HCT116 (cell line): ENCODE data around the gene ERC2. TPM values are rescaled to one million over a fixed set of nuclear protein-coding genes. Genes with fewer than 3 reads are reported as not detected.

Experiments used
- ATAC-seq: fragments of 200-7000 bp; cut with Tn5 transposase; 2 replicates; pipeline ENCODE4 v1.9.1; 2020; ENCODE audit warnings: mild to moderate bottlenecking, moderate library complexity
- BruUV-seq: library from RNA; stranded (reverse); fragments of 400-500 nt; replicated peaks from 2 replicates; lab custom pipeline; 2021; lab: Mats Ljungman, UMichigan
- CTCF ChIA-PET: fragments of 300-600 bp; sonication (Branson Sonifier 250); formaldehyde crosslinking; loops from one replicate; lab custom pipeline; 2021; ENCODE audit warnings: antibody characterized with exemption; lab: Charles Lee
- POLR2A ChIA-PET: fragments of 300-600, 350-600 bp; sonication (Branson Sonifier 250); formaldehyde crosslinking; loops from one replicate; lab custom pipeline; 2021; ENCODE audit warnings: antibody characterized with exemption; lab: Charles Lee
- RAD21 ChIA-PET, 2 experiments: fragments of 300-600 bp; sonication (Branson Sonifier 250); formaldehyde crosslinking; loops; one replicate each; lab custom pipeline; 2023; ENCODE audit warnings: low total read pairs in 2 of 2; ENCODE audit not compliant: uncharacterized antibody in 2 of 2, unreplicated experiment in 2 of 2, low non-redundant PET in 1 of 2; lab: Charles Lee
- DNase-seq: peaks from one replicate; pipeline ENCODE4 v3.0.0-alpha.2; 2010; ENCODE audit warnings: low read depth, low spot score
- H2AFZ ChIP-seq: fragments of 200-600 bp; shearing (Covaris generic), sonication (generic); 2 replicates; pipeline ENCODE4 v1.6.1; 2017; ENCODE audit warnings: low read depth, mixed run types, mixed read lengths, antibody characterized with exemption, low read length; ENCODE audit not compliant: poor library complexity, severe bottlenecking
- H3K27ac ChIP-seq: 2 replicates; pipeline ENCODE4 v1.5.1; 2012; ENCODE audit warnings: low read depth, low read length
- H3K27me3 ChIP-seq: fragments of 200-600 bp; sonication (generic); 2 replicates; pipeline ENCODE4 v1.6.1; 2016; ENCODE audit warnings: mixed run types, low read length, mixed read lengths; ENCODE audit not compliant: insufficient read depth
- H3K36me3 ChIP-seq, 2 experiments: fragments of 200-500 bp in 1 of 2; fragments of 200-600 bp in 1 of 2; sonication (Bioruptor generic) in 1 of 2; sonication (generic) in 1 of 2; 2 replicates each; pipeline versions ENCODE4 v1.5.1 to v1.6.1; 2014 to 2016; ENCODE audit warnings: low read length in 2 of 2, inconsistent platforms in 1 of 2, mixed read lengths in 1 of 2, mixed run types in 1 of 2; ENCODE audit not compliant: insufficient read depth in 2 of 2, control insufficient read depth in 1 of 2
- H3K4me1 ChIP-seq, 2 experiments: fragments of 200-600 bp in 1 of 2; sonication (generic) in 1 of 2; 2 replicates each; pipeline versions ENCODE4 v1.5.1 to v1.6.1; 2012 to 2017; ENCODE audit warnings: low read length in 2 of 2, inconsistent platforms in 1 of 2, mild to moderate bottlenecking in 1 of 2, mixed read lengths in 1 of 2, mixed run types in 1 of 2, moderate library complexity in 1 of 2; ENCODE audit not compliant: insufficient read depth in 2 of 2, control insufficient read depth in 1 of 2
- H3K4me2 ChIP-seq: fragments of 200-600 bp; sonication (generic); 2 replicates; pipeline ENCODE4 v1.6.1; 2017; ENCODE audit warnings: mixed run types, low read length, mixed read lengths
- H3K4me3 ChIP-seq, 2 experiments: fragments of 200-600 bp in 1 of 2; sonication (generic) in 1 of 2; replicated peaks in 1 of 2; 2 replicates each; pipeline ENCODE4 v1.5.1; 2011 to 2016; ENCODE audit warnings: low read length in 2 of 2, control low read depth in 1 of 2, low read depth in 1 of 2, mild to moderate bottlenecking in 1 of 2, mixed read lengths in 1 of 2, mixed run types in 1 of 2
- H3K79me2 ChIP-seq: fragments of 200-600 bp; sonication (generic); 2 replicates; pipeline ENCODE4 v1.6.1; 2017; ENCODE audit warnings: mild to moderate bottlenecking, mixed run types, low read length, moderate library complexity, mixed read lengths; ENCODE audit not compliant: insufficient read depth
- H3K9ac ChIP-seq: fragments of 200-600 bp; sonication (generic); 2 replicates; pipeline ENCODE4 v1.6.1; 2016; ENCODE audit warnings: low read length, mixed read lengths
- H3K9me2 ChIP-seq: fragments of 200-600 bp; sonication (generic), shearing (Covaris generic); 2 replicates; pipeline ENCODE4 v1.6.1; 2017; ENCODE audit warnings: mixed run types, mild to moderate bottlenecking, moderate library complexity; ENCODE audit not compliant: insufficient read depth
- H3K9me3 ChIP-seq, 2 experiments: fragments of 200-500 bp in 1 of 2; fragments of 200-600 bp in 1 of 2; sonication (Bioruptor generic) in 1 of 2; sonication (generic) in 1 of 2; 2 replicates each; pipeline ENCODE4 v1.6.1; 2014 to 2017; ENCODE audit warnings: low read length in 2 of 2, mixed read lengths in 2 of 2, inconsistent platforms in 1 of 2, low read depth in 1 of 2, mild to moderate bottlenecking in 1 of 2, mixed run types in 1 of 2, moderate library complexity in 1 of 2; ENCODE audit not compliant: control insufficient read depth in 1 of 2, insufficient read depth in 1 of 2
- H4K20me1 ChIP-seq: fragments of 200-600 bp; sonication (generic), shearing (Covaris generic); 2 replicates; pipeline ENCODE4 v1.6.1; 2017; ENCODE audit warnings: mixed run types, mild to moderate bottlenecking, moderate library complexity; ENCODE audit not compliant: insufficient read depth
- CBX3 ChIP-seq: IDR thresholded peaks from 2 replicates; pipeline ENCODE4 v1.6.1; 2012; ENCODE audit warnings: low read depth
- EGR1 ChIP-seq: IDR thresholded peaks from 2 replicates; pipeline ENCODE4 v1.6.1; 2012; ENCODE audit warnings: low read depth
- EZH2 ChIP-seq: fragments of 200-600 bp; sonication (generic); IDR thresholded peaks from 2 replicates; pipeline ENCODE4 v1.6.1; 2017; ENCODE audit warnings: antibody characterized with exemption, mixed run types
- FOSL1 ChIP-seq: IDR thresholded peaks from 2 replicates; pipeline ENCODE4 v1.6.1; 2012; ENCODE audit warnings: low read depth
- JUND ChIP-seq: IDR thresholded peaks from 2 replicates; pipeline ENCODE4 v1.6.1; 2012
- MAX ChIP-seq: IDR thresholded peaks from 2 replicates; pipeline ENCODE4 v1.6.1; 2012
- POLR2AphosphoS5 ChIP-seq: IDR thresholded peaks from 2 replicates; pipeline ENCODE4 v1.6.1; 2011; ENCODE audit warnings: mild to moderate bottlenecking, low read depth, low read length, moderate library complexity
- RAD21 ChIP-seq: IDR thresholded peaks from 2 replicates; pipeline ENCODE4 v1.6.1; 2012; ENCODE audit warnings: low read depth, mild to moderate bottlenecking
- SP1 ChIP-seq: IDR thresholded peaks from 2 replicates; pipeline ENCODE4 v1.6.1; 2012; ENCODE audit warnings: low read depth
- SRF ChIP-seq: IDR thresholded peaks from 2 replicates; pipeline ENCODE4 v1.6.1; 2012; ENCODE audit warnings: low read depth
- ZBTB33 ChIP-seq: IDR thresholded peaks from 2 replicates; pipeline ENCODE4 v1.6.1; 2011; ENCODE audit warnings: mild to moderate bottlenecking, low read length, moderate library complexity; ENCODE audit not compliant: insufficient replicate concordance; ENCODE audit errors: extremely low read depth
- intact Hi-C: fragments of 100-400 bp; cut with micrococcal nuclease; formaldehyde crosslinking; loops from 2 replicates; pipeline ENCODE4 v1.10.0; 2022
- total RNA-seq: library from RNA; stranded (reverse); gene quantifications from one replicate; pipeline ENCODE4 v1.2.1, GENCODE V29; 2021; ENCODE audit not compliant: unreplicated experiment

The ERC2 gene
- total RNA-seq, 1 experiment from 2014 or later, result not detected

- Histone ChIP-seq H2AFZ (no peak overlapping the region), H3K4me3 (no peak overlapping the region), H3K9me2 (no peaks in the 10 kb centered on the region), H4K20me1 (no peaks in the 10 kb centered on the region), H3K9me3 (peaks cover 0 to 14% of the 10 kb centered on the region in 2 experiments; a peak in 2 of 4 replicates), H3K4me2 (no peak overlapping the region), H3K36me3 (no peaks in the 10 kb centered on the region), H3K9ac (no peak overlapping the region), H3K79me2 (no peaks in the 10 kb centered on the region), H3K27ac (no peak overlapping the region), H3K4me1 (no peaks in the 10 kb centered on the region), H3K27me3 (no peaks in the 10 kb centered on the region)
- intact Hi-C loops, result no loop called here
- no peak for ATAC-seq
- POLR2A ChIA-PET, result no interaction called here
- DNase-seq, result no peak
- CTCF ChIA-PET, result no interaction called here
- RAD21 ChIA-PET, result no interaction called here
- TF ChIP-seq MAX, result no peak
- TF ChIP-seq FOSL1, result no peak
- TF ChIP-seq RAD21, result no peak
- TF ChIP-seq SRF, result no peak
- no TSS peak for BruUV-seq
Observed at GRCh38 chr3:55731741-55732140, 736.5 kb downstream of the ERC2 start.

- POLR2A ChIA-PET, result no interaction called here
- no peaks in the 10 kb centered on the region for H3K27me3 ChIP-seq
- no TSS peak for BruUV-seq
Observed at GRCh38 chr3:55729546-55729945, 738.7 kb downstream of the ERC2 start.

More at GRCh38 chr3:55729546-55729945, 738.7 kb downstream of the ERC2 start:
- Histone ChIP-seq H2AFZ (no peak overlapping the region), H3K27ac (no peak overlapping the region), H3K4me3 (no peak overlapping the region), H4K20me1 (no peaks in the 10 kb centered on the region), H3K9me2 (no peaks in the 10 kb centered on the region), H3K36me3 (no peaks in the 10 kb centered on the region), H3K79me2 (no peaks in the 10 kb centered on the region), H3K9ac (no peak overlapping the region), H3K4me1 (no peaks in the 10 kb centered on the region), H3K9me3 (peaks cover 0 to 16% of the 10 kb centered on the region in 2 experiments; a peak in 2 of 4 replicates), H3K4me2 (no peak overlapping the region)
- no peak for TF ChIP-seq EZH2
- no peak for TF ChIP-seq RAD21
- TF ChIP-seq ZBTB33, result no peak
- no peak for TF ChIP-seq JUND
- no peak for TF ChIP-seq EGR1
- no peak for TF ChIP-seq CBX3
- no peak for TF ChIP-seq SRF
- TF ChIP-seq SP1, result no peak
- TF ChIP-seq POLR2AphosphoS5, result no peak
- ChIA-PET CTCF (no interaction called here), RAD21 (interaction anchor here in 1 of 2 experiments (0.6 kb wide), 1 partner anchor 546 kb away, joined by 3 read pairs; no protein-coding TSS in a partner anchor)
- intact Hi-C loops, result no loop called here
- ATAC-seq (no peak), DNase-seq (no peak)
